HUES48 (cell line): Measurements from ENCODE around the gene FAU.

Source experiments
- H3K27ac ChIP-seq: one replicate; pipeline ENCODE4 v1.7.0; 2013; ENCODE audit warnings: low read depth, low read length, inconsistent platforms
- H3K27me3 ChIP-seq: 2 replicates; pipeline ENCODE4 v1.6.1; 2013; ENCODE audit warnings: mild to moderate bottlenecking, low read length; ENCODE audit not compliant: control insufficient read depth, insufficient read depth
- H3K36me3 ChIP-seq: 2 replicates; pipeline ENCODE4 v1.6.1; 2013; ENCODE audit warnings: low read length; ENCODE audit not compliant: control insufficient read depth, insufficient read depth
- H3K4me1 ChIP-seq: 2 replicates; pipeline ENCODE4 v1.6.1; 2013; ENCODE audit warnings: mild to moderate bottlenecking, low read length; ENCODE audit not compliant: control insufficient read depth, insufficient read depth
- H3K4me3 ChIP-seq: 2 replicates; pipeline ENCODE4 v1.5.1; 2013; ENCODE audit warnings: mild to moderate bottlenecking, low read depth, low read length
- H3K9ac ChIP-seq: 2 replicates; pipeline ENCODE4 v1.6.1; 2013; ENCODE audit warnings: mild to moderate bottlenecking, low read depth, low read length, moderate library complexity
- H3K9me3 ChIP-seq: 2 replicates; pipeline ENCODE4 v1.6.1; 2013; ENCODE audit warnings: low read length; ENCODE audit not compliant: control insufficient read depth, insufficient read depth

The FAU gene

DNA sequence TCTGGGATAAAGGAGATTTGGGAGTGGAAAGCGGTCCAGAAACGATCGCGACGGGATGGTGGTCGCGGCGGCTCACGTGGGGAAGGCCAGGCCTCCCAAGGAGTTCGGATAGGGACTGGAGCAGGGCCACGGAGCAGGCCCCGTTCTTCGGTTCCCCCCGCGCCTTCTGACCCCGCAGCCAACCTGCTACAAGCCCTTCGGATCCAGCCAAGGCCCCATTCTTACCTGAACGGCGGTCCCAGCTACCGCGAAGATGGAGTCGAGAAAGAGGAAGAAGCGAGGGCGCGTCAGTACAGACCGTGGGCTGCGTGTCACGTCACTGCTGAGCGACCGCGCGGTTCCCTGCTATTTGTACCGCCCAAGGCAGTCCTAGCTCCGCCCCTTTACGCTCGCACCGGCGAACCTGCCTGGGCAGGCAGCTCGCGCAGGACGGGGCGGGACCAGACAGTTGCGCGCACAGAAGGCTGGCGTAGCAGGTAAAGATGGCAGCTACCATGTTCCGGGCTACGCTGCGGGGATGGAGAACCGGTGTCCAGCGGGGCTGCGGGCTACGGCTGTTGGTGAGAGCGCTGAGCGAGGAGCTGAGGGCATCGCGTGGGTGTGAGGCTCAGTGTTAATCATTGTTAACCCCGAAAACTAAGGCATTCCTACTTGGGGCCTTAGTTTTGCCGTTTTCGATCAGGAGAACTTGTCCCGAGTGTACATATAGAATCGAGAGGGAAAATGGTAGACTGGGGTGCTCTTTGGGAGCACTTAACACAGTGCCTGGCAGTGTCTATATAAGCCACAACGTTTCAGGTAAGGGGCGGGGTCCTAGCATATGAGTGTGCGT lies at the start of gene FAU, which contains the start of gene MRPL49:
TSS of gene FAU (minus strand) at position 270 of the 832 bp plus-strand sequence. CDS start 321 bp downstream, outside the sequence.
TSS of gene MRPL49 (plus strand) at position 457 of the 832 bp plus-strand sequence. CDS start at position 483, 26 bp downstream.
- peaks cover 5% of the 10 kb centered on the region for H3K4me1 ChIP-seq
- peak within 1 kb of the TSS; percentile 82 for H3K27ac ChIP-seq
- H3K36me3 ChIP-seq, result peaks cover 63% of the 10 kb centered on the region
- no peaks in the 10 kb centered on the region for H3K27me3 ChIP-seq
- H3K4me3 ChIP-seq, result peak within 1 kb of the TSS; percentile 84
- peak within 1 kb of the TSS; percentile 94 for H3K9ac ChIP-seq
- no peaks in the 10 kb centered on the region for H3K9me3 ChIP-seq

GRCh38 chr11:65170058-65170534 lies 48.2 kb upstream of the FAU start, which contains the start of gene SPDYC:
Gene SPDYC (plus strand): TSS chr11:65170233. CDS start chr11:65171358, 1,125 bp downstream.
- H3K4me3 ChIP-seq, result no peak within 1 kb of the TSS
- H3K27ac ChIP-seq, result no peak within 1 kb of the TSS
- no peak within 1 kb of the TSS for H3K9ac ChIP-seq

GRCh38 chr11:65169164-65169641 lies 47.3 kb upstream of the FAU start:
- Histone ChIP-seq H3K9ac (no peak overlapping the region), H3K9me3 (no peaks in the 10 kb centered on the region), H3K4me1 (peaks cover 4% of the 10 kb centered on the region; the same call in 1 of the 2 replicates), H3K27me3 (no peaks in the 10 kb centered on the region), H3K4me3 (no peak overlapping the region), H3K27ac (no peak overlapping the region), H3K36me3 (no peaks in the 10 kb centered on the region)

More at GRCh38 chr11:65170058-65170534, 48.2 kb upstream of the FAU start, which contains the start of gene SPDYC:
- Histone ChIP-seq H3K4me1 (peaks cover 4% of the 10 kb centered on the region; the same call in 1 of the 2 replicates), H3K36me3 (no peaks in the 10 kb centered on the region), H3K9me3 (no peaks in the 10 kb centered on the region), H3K27me3 (no peaks in the 10 kb centered on the region)

DNA sequence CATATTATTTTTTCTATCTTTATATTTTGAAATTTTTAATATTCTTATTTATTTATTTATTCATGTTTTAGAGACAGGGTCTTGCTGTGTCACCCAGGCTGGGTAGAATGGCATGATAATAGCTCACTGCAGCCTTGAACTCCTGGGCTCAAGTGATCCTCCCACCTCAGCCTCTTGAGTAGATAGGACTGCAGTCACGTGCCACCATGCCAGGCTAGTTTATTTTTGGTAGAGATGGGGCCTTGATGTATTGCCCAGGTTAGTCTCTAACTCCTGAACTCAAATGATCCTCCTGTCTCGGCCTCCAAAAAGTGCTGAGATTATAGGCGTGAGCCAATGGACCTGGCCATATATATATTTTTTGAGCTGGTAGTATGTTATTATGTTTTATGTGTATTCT lies 45.7 kb upstream of the FAU start:
- Histone ChIP-seq H3K36me3 (no peaks in the 10 kb centered on the region), H3K27me3 (no peaks in the 10 kb centered on the region), H3K9ac (no peak overlapping the region), H3K4me1 (peaks cover 4% of the 10 kb centered on the region; the same call in 1 of the 2 replicates), H3K4me3 (no peak overlapping the region), H3K9me3 (no peaks in the 10 kb centered on the region), H3K27ac (no peak overlapping the region)

DNA sequence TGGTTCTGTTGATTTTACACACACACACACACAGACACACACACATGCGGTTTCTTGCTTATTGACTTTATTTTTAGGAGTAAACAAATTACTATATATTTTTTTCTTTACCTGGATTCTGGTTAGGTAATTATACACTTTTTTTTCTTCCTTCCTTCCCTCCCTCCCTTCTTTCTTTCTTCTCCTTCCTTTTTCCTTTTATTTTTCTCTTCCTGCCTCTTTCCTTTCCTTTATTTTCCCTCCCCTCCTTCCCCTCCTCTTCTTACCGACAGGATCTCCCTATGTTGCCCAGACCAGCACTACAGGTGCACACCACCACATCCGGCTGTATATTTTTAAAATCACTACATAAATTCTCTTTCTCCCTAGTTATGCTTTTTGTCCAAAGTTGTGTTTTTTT lies 45.0 kb upstream of the FAU start:
- H3K9ac ChIP-seq, result no peak overlapping the region
- H3K27me3 ChIP-seq, result no peaks in the 10 kb centered on the region
- H3K9me3 ChIP-seq, result no peaks in the 10 kb centered on the region
- H3K36me3 ChIP-seq, result no peaks in the 10 kb centered on the region
- peaks cover 4% of the 10 kb centered on the region; the same call in 1 of the 2 replicates for H3K4me1 ChIP-seq
- no peak overlapping the region for H3K27ac ChIP-seq
- H3K4me3 ChIP-seq, result no peak overlapping the region

- Histone ChIP-seq H3K9me3 (no peaks in the 10 kb centered on the region), H3K36me3 (no peaks in the 10 kb centered on the region), H3K27me3 (no peaks in the 10 kb centered on the region), H3K4me3 (no peak overlapping the region), H3K9ac (no peak overlapping the region), H3K27ac (no peak overlapping the region), H3K4me1 (peaks cover 4% of the 10 kb centered on the region; the same call in 1 of the 2 replicates)
These were observed 43.7 kb upstream of the FAU start for GRCh38 chr11:65165410-65166317.

GRCh38 chr11:65163684-65164083 lies 41.8 kb upstream of the FAU start:
- no peaks in the 10 kb centered on the region for H3K4me1 ChIP-seq
- no peak overlapping the region for H3K27ac ChIP-seq
- no peak overlapping the region for H3K9ac ChIP-seq
- no peak overlapping the region for H3K4me3 ChIP-seq
- no peaks in the 10 kb centered on the region for H3K27me3 ChIP-seq
- H3K36me3 ChIP-seq, result no peaks in the 10 kb centered on the region
- H3K9me3 ChIP-seq, result no peaks in the 10 kb centered on the region

GRCh38 chr11:65160643-65161042 lies 38.7 kb upstream of the FAU start:
- no peak overlapping the region for H3K27ac ChIP-seq
- H3K27me3 ChIP-seq, result no peaks in the 10 kb centered on the region
- H3K4me3 ChIP-seq, result no peak overlapping the region
- H3K9me3 ChIP-seq, result no peaks in the 10 kb centered on the region
- H3K9ac ChIP-seq, result no peak overlapping the region
- no peaks in the 10 kb centered on the region for H3K36me3 ChIP-seq
- no peaks in the 10 kb centered on the region for H3K4me1 ChIP-seq

DNA sequence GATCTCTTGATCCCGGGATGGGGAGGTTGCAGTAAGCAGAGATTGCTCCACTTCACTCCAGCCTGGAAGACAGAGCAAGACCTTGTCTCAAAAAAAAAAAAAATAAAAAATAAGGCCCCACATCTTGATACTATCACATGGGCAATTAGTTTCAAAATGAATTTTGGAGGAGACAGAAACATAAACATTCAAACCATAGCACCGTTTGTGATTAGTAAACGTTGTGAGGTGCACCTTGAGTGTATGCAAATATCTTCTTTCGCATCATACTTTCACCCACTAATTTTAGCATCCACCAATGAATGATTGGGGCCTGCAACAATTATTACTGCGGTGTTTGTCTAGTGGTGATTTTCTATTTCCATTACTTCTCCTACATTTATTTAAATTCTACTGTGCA lies 37.1 kb upstream of the FAU start:
- no peaks in the 10 kb centered on the region for H3K36me3 ChIP-seq
- H3K4me1 ChIP-seq, result no peaks in the 10 kb centered on the region
- no peak overlapping the region for H3K9ac ChIP-seq
- H3K4me3 ChIP-seq, result no peak overlapping the region
- H3K27ac ChIP-seq, result no peak overlapping the region
- no peaks in the 10 kb centered on the region for H3K9me3 ChIP-seq
- H3K27me3 ChIP-seq, result no peaks in the 10 kb centered on the region

GRCh38 chr11:65157336-65157735 lies 35.4 kb upstream of the FAU start:
- Histone ChIP-seq H3K27ac (no peak overlapping the region), H3K4me1 (no peaks in the 10 kb centered on the region), H3K27me3 (no peaks in the 10 kb centered on the region), H3K9ac (no peak overlapping the region), H3K4me3 (no peak overlapping the region), H3K36me3 (no peaks in the 10 kb centered on the region), H3K9me3 (no peaks in the 10 kb centered on the region)
